Measurements from ENCODE around the gene OMA1. TPM values are rescaled to one million over a fixed set of nuclear protein-coding genes. Genes with fewer than 3 reads are reported as not detected.

Gene OMA1
- total RNA-seq, 1 donor from 2014 or later = 32.0 TPM

GRCh38 chr1:58524353-58524945, 22.1 kb downstream of the OMA1 start:
- Mint-ChIP-seq H3K9me3 (ENCODE audit: low read depth) (no peaks in the 10 kb centered on the region), H3K27me3 (no peaks in the 10 kb centered on the region), H3K4me3 (ENCODE audit: low read depth) (no peak overlapping the region), H3K36me3 (ENCODE audit: insufficient read depth) (peaks cover 5% of the 10 kb centered on the region), H3K4me1 (ENCODE audit: low read depth) (peaks cover 12% of the 10 kb centered on the region), H3K27ac (no peak overlapping the region)
- TF ChIP-seq CTCF (IDR thresholded peaks at IDR 0.05; ENCODE audit: unreplicated experiment) = no peak
- no peak for DNase-seq (ENCODE audit: low spot score, unreplicated experiment)

GRCh38 chr1:58515794-58516401, 30.6 kb downstream of the OMA1 start:
- TF ChIP-seq CTCF (IDR thresholded peaks at IDR 0.05; ENCODE audit: unreplicated experiment) = peak; percentile 87
- Mint-ChIP-seq H3K27me3 (no peaks in the 10 kb centered on the region), H3K9me3 (ENCODE audit: low read depth) (peaks cover 7% of the 10 kb centered on the region), H3K27ac (no peak overlapping the region), H3K4me3 (ENCODE audit: low read depth) (no peak overlapping the region), H3K4me1 (ENCODE audit: low read depth) (peaks cover 6% of the 10 kb centered on the region), H3K36me3 (ENCODE audit: insufficient read depth) (peaks cover 27% of the 10 kb centered on the region)
- peak; percentile 15 for DNase-seq (ENCODE audit: low spot score, unreplicated experiment)

- no peak overlapping the region for H3K27ac Mint-ChIP-seq
- TF ChIP-seq CTCF (IDR thresholded peaks at IDR 0.05; ENCODE audit: unreplicated experiment) = no peak
- peaks cover 38% of the 10 kb centered on the region for H3K36me3 Mint-ChIP-seq (ENCODE audit: insufficient read depth)
- DNase-seq (ENCODE audit: low spot score, unreplicated experiment) = no peak
- H3K4me1 Mint-ChIP-seq (ENCODE audit: low read depth) = peaks cover 2% of the 10 kb centered on the region
- no peak overlapping the region for H3K4me3 Mint-ChIP-seq (ENCODE audit: low read depth)
- peaks cover 8% of the 10 kb centered on the region for H3K9me3 Mint-ChIP-seq (ENCODE audit: low read depth)
- H3K27me3 Mint-ChIP-seq = no peaks in the 10 kb centered on the region
Observed at GRCh38 chr1:58513956-58514355, 32.6 kb downstream of the OMA1 start.

- Mint-ChIP-seq H3K9me3 (ENCODE audit: low read depth) (peaks cover 8% of the 10 kb centered on the region), H3K4me1 (ENCODE audit: low read depth) (peaks cover 3% of the 10 kb centered on the region), H3K27me3 (no peaks in the 10 kb centered on the region), H3K27ac (no peak overlapping the region), H3K4me3 (ENCODE audit: low read depth) (no peak overlapping the region), H3K36me3 (ENCODE audit: insufficient read depth) (peaks cover 43% of the 10 kb centered on the region)
- TF ChIP-seq CTCF (IDR thresholded peaks at IDR 0.05; ENCODE audit: unreplicated experiment) = no peak
- DNase-seq (ENCODE audit: low spot score, unreplicated experiment) = no peak
Observed at GRCh38 chr1:58508629-58509028, 37.9 kb downstream of the OMA1 start.

GRCh38 chr1:58505286-58505685, 41.2 kb downstream of the OMA1 start:
- no peak overlapping the region for H3K27ac Mint-ChIP-seq
- H3K27me3 Mint-ChIP-seq = no peaks in the 10 kb centered on the region
- peaks cover 19% of the 10 kb centered on the region for H3K36me3 Mint-ChIP-seq (ENCODE audit: insufficient read depth)
- H3K4me1 Mint-ChIP-seq (ENCODE audit: low read depth) = peaks cover 3% of the 10 kb centered on the region
- no peak for DNase-seq (ENCODE audit: low spot score, unreplicated experiment)
- no peaks in the 10 kb centered on the region for H3K9me3 Mint-ChIP-seq (ENCODE audit: low read depth)
- no peak overlapping the region for H3K4me3 Mint-ChIP-seq (ENCODE audit: low read depth)
- no peak for TF ChIP-seq CTCF (IDR thresholded peaks at IDR 0.05; ENCODE audit: unreplicated experiment)

Data from progenitor cell of endocrine pancreas (in vitro differentiated cells).